Erythroblast (primary cell): ENCODE data around the gene UQCRH.
"Not testable (repeated sequence)": the region's sequence is repeated elsewhere in the genome, so short reads cannot be mapped to it uniquely, and the experiment has no call there.

Experiments used
- GATA1 ChIP-seq: IDR thresholded peaks from 2 replicates; pipeline ENCODE4 v1.6.1; 2011; ENCODE audit warnings: low read depth, mild to moderate bottlenecking, control low read depth, low read length, moderate library complexity
- POLR2A ChIP-seq: IDR thresholded peaks from 2 replicates; pipeline ENCODE4 v1.6.1; 2011; ENCODE audit warnings: mild to moderate bottlenecking, low read length

- not testable (repeated sequence) for TF ChIP-seq POLR2A, GATA1
These were observed 26.3 kb downstream of the UQCRH start for GRCh38 chr1:46329807-46330206.
